HL-60 (cell line): Measurements from ENCODE around the gene PDLIM5.

Experiments
- GABPA ChIP-seq: IDR thresholded peaks from 2 replicates; pipeline ENCODE4 v1.6.1; 2012; ENCODE audit warnings: low read depth
- POLR2AphosphoS5 ChIP-seq: IDR thresholded peaks from 2 replicates; pipeline ENCODE4 v1.6.1; 2012; ENCODE audit warnings: low read depth
- TF ChIP-seq, protein P1 (sequence below): IDR thresholded peaks from one replicate; pipeline ENCODE4 v1.5.1; 2011; ENCODE audit warnings: low read length, control low read depth, inconsistent platforms; ENCODE audit not compliant: insufficient read depth

DNA sequence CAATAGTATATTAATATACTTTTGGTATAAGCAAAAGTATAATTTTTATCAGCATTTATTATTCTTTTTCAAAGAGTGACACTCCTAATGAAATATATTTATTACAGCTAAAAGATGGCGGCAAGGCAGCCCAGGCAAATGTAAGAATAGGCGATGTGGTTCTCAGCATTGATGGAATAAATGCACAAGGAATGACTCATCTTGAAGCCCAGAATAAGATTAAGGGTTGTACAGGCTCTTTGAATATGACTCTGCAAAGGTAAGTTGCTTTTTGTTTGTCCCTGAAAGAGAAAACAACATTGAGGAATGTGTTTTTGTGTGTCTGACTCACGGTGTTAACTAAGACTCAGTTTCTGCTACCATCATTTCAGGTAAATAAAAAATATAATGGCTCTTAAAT, 71.9 kb downstream of the PDLIM5 start:
- TF ChIP-seq, protein P1, sequence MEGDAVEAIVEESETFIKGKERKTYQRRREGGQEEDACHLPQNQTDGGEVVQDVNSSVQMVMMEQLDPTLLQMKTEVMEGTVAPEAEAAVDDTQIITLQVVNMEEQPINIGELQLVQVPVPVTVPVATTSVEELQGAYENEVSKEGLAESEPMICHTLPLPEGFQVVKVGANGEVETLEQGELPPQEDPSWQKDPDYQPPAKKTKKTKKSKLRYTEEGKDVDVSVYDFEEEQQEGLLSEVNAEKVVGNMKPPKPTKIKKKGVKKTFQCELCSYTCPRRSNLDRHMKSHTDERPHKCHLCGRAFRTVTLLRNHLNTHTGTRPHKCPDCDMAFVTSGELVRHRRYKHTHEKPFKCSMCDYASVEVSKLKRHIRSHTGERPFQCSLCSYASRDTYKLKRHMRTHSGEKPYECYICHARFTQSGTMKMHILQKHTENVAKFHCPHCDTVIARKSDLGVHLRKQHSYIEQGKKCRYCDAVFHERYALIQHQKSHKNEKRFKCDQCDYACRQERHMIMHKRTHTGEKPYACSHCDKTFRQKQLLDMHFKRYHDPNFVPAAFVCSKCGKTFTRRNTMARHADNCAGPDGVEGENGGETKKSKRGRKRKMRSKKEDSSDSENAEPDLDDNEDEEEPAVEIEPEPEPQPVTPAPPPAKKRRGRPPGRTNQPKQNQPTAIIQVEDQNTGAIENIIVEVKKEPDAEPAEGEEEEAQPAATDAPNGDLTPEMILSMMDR: no peak
- no peak for TF ChIP-seq POLR2AphosphoS5
- no peak for TF ChIP-seq GABPA
